Measurements from ENCODE around the gene RERE. TPM values are rescaled to one million over a fixed set of nuclear protein-coding genes. Genes with fewer than 3 reads are reported as not detected.

Gene RERE
- total and polyA plus RNA-seq, 2 donors (not counting 3 experiments of a cell fraction or from before 2014, with no cell fraction given): 14.1 to 113 TPM

- no peak for DNase-seq (ENCODE audit: low read depth, low spot score)
- Histone ChIP-seq H3K27ac (ENCODE audit: insufficient read depth, low read depth, low read length) (no peak overlapping the region), H2AFZ (ENCODE audit: low read depth, low read length) (no peak overlapping the region), H3K79me2 (ENCODE audit: control insufficient read depth, insufficient read depth, low read length) (peaks cover 40% of the 10 kb centered on the region), H3K9me3 (replicated peaks; ENCODE audit: control insufficient read depth, insufficient read depth, low read length) (no peaks in the 10 kb centered on the region), H3K4me3 (replicated peaks in 1 of 3; ENCODE audit: insufficient read depth in 1 of 3, low read depth in 1 of 3, low read length in 3 of 3) (no peak overlapping the region), H4K20me1 (replicated peaks; ENCODE audit: control insufficient read depth, extremely low read depth, insufficient read depth, low read length) (no peaks in the 10 kb centered on the region), H3K27me3 (ENCODE audit: control insufficient read depth in 2 of 2, insufficient read depth in 2 of 2, low read length in 2 of 2) (no peaks in the 10 kb centered on the region), H3K9ac (replicated peaks; ENCODE audit: extremely low read depth, insufficient read depth, low read length) (no peak overlapping the region), H3K4me2 (ENCODE audit: insufficient read depth, low read length) (no peak overlapping the region), H3K4me1 (ENCODE audit: control insufficient read depth, extremely low read depth, insufficient read depth, low read length) (peaks cover 16% of the 10 kb centered on the region), H3K9me1 (replicated peaks; ENCODE audit: control insufficient read depth, extremely low read depth, insufficient read depth, low read length) (no peaks in the 10 kb centered on the region), H3K36me3 (ENCODE audit: control insufficient read depth in 2 of 2, extremely low read depth in 1 of 2, insufficient read depth in 2 of 2, low read length in 2 of 2) (peaks cover 0 to 8% of the 10 kb centered on the region in 2 experiments)
- POLR2A ChIA-PET: no interaction called here
- intact Hi-C loops (cut with micrococcal nuclease): no loop called here
- CTCF ChIA-PET: interaction anchor here (0.7 to 1.3 kb wide), 2 partner anchors 10 to 32 kb away, joined by 3 to 4 read pairs; no protein-coding TSS in a partner anchor
- dilution Hi-C loops (cut with MboI; ENCODE audit: extremely low pct_ligation_motif_present, low sequenced_read_pairs): no loop called here
- no TSS peak for BruUV-seq (replicated peaks)
- no peak for FAIRE-seq
- TF ChIP-seq MYC (IDR thresholded peaks at IDR 0.05; ENCODE audit: low read depth, low read length) (no peak), EZH2 (IDR thresholded peaks at IDR 0.05; ENCODE audit: borderline replicate concordance, low read depth, low read length, severe bottlenecking) (no peak), JUN (IDR thresholded peaks at IDR 0.05; ENCODE audit: borderline replicate concordance, insufficient read depth, insufficient read length, low read depth) (no peak), MAX (IDR thresholded peaks at IDR 0.05; ENCODE audit: insufficient read depth, insufficient read length) (no peak), POLR2A (IDR thresholded peaks at IDR 0.05; ENCODE audit: low read depth, low read length) (no peak), CTCF (IDR thresholded peaks at IDR 0.05; ENCODE audit: extremely low read depth in 1 of 2, insufficient read depth in 1 of 2, low read depth in 1 of 2, low read length in 2 of 2) (no peak), GATA2 (IDR thresholded peaks at IDR 0.05; ENCODE audit: insufficient read depth, insufficient read length, low read depth, low read length) (no peak)
Observed at GRCh38 chr1:8377271-8377981, 440.0 kb downstream of the RERE start.
